GM18502 (cell line): Measurements from ENCODE around the gene ZNF433.
"Not testable (repeated sequence)": the region's sequence is repeated elsewhere in the genome, so short reads cannot be mapped to it uniquely, and the experiment has no call there.

Source experiments
- ATAC-seq: cut with Tn5 transposase; IDR thresholded peaks from one replicate; pipeline ENCODE4 v1.9.1; 2021; ENCODE audit warnings: mild to moderate bottlenecking; ENCODE audit not compliant: unreplicated experiment, poor library complexity

The ZNF433 gene

GRCh38 chr19:12035220-12036172 is at the start of gene ZNF433:
ZNF433 (minus strand) TSS chr19:12035679; CDS start chr19:12035539, 140 bp downstream.
- ATAC-seq, result peak; percentile 87

GRCh38 chr19:12083336-12083735 is 47.9 kb upstream of the ZNF433 start:
- ATAC-seq, result not testable (repeated sequence)

GRCh38 chr19:12077375-12077774 is 41.9 kb upstream of the ZNF433 start:
- no peak for ATAC-seq

- ATAC-seq, result not testable (repeated sequence)
Observed at GRCh38 chr19:12076331-12076730, 40.9 kb upstream of the ZNF433 start.

GRCh38 chr19:12075538-12076139 is 40.2 kb upstream of the ZNF433 start:
- no peak for ATAC-seq

GRCh38 chr19:12064590-12065538 is 29.4 kb upstream of the ZNF433 start, which contains the start of gene ZNF844:
ZNF844 (plus strand) TSS chr19:12064731; CDS start chr19:12064874, 143 bp downstream.
- ATAC-seq, result peak; percentile 86

GRCh38 chr19:12055784-12056183 is 20.3 kb upstream of the ZNF433 start:
- ATAC-seq, result no peak

- peak; percentile 80 for ATAC-seq
Observed at GRCh38 chr19:12052497-12053169, 17.2 kb upstream of the ZNF433 start, which contains the start of gene ZNF878. ZNF878 (minus strand) TSS chr19:12052961; CDS start chr19:12052801, 160 bp downstream.

- peak; percentile 20 for ATAC-seq
Observed at GRCh38 chr19:12052091-12052496, 16.6 kb upstream of the ZNF433 start.

GRCh38 chr19:12047868-12048267 is 12.4 kb upstream of the ZNF433 start:
- ATAC-seq, result no peak

GRCh38 chr19:12043752-12044422 is 8.4 kb upstream of the ZNF433 start:
- ATAC-seq, result no peak

GRCh38 chr19:12042893-12043292 is 7.4 kb upstream of the ZNF433 start:
- no peak for ATAC-seq

- ATAC-seq, result no peak
Observed at GRCh38 chr19:12034620-12035019, 859 bp downstream of the ZNF433 start.

GRCh38 chr19:12034198-12034597 is 1.3 kb downstream of the ZNF433 start:
- ATAC-seq, result no peak

GRCh38 chr19:12015753-12016116 is 19.7 kb downstream of the ZNF433 start:
- no peak for ATAC-seq

- no peak for ATAC-seq
Observed at GRCh38 chr19:12015015-12015752, 20.3 kb downstream of the ZNF433 start.

GRCh38 chr19:12000152-12000981 is 35.1 kb downstream of the ZNF433 start:
- ATAC-seq, result peak; percentile 50

GRCh38 chr19:11995174-11995573 is 40.3 kb downstream of the ZNF433 start:
- ATAC-seq, result no peak
